NCI-H1436 treated with DMSO at 0.1 percent for 48 hours (cell line): ENCODE results near the gene FER.

Source experiments
- DNase-seq: peaks from one replicate; lab custom pipeline; 2025; lab: John Stamatoyannopoulos, UW

FER gene

GRCh38 chr5:109246395-109246794 lies 498.7 kb downstream of the FER start:
- DNase-seq, result no peak
